Thymus (tissue), 11 donors: Measurements from ENCODE around the gene IL1B. TPM values are rescaled to one million over a fixed set of nuclear protein-coding genes. Genes with fewer than 3 reads are reported as not detected.

Experiments
- DNase-seq, 9 donors: peaks; one replicate each; pipeline ENCODE4 v3.0.0-alpha.2; 2013; ENCODE audit warnings: low spot score in 9 of 9, low read depth in 6 of 9, missing footprints in 1 of 9
- H3K27ac ChIP-seq, 2 donors: one replicate each; pipeline ENCODE4 v1.5.1; 2013; ENCODE audit warnings: control low read depth in 1 of 2, low read depth in 1 of 2, low read length in 1 of 2, mild to moderate bottlenecking in 1 of 2, moderate library complexity in 1 of 2
- H3K27me3 ChIP-seq, 2 donors: one replicate each; pipeline ENCODE4 v1.5.1; 2013; ENCODE audit warnings: low read length in 1 of 2; ENCODE audit not compliant: control insufficient read depth in 2 of 2, insufficient read depth in 1 of 2
- H3K36me3 ChIP-seq, 2 donors: one replicate each; pipeline ENCODE4 v1.5.1; 2013; ENCODE audit warnings: low read length in 1 of 2, mild to moderate bottlenecking in 1 of 2, moderate library complexity in 1 of 2; ENCODE audit not compliant: control insufficient read depth in 2 of 2, insufficient read depth in 2 of 2
- H3K4me1 ChIP-seq, 2 donors: one replicate each; pipeline ENCODE4 v1.5.1; 2013; ENCODE audit warnings: low read length in 2 of 2; ENCODE audit not compliant: control insufficient read depth in 2 of 2, insufficient read depth in 2 of 2
- H3K4me3 ChIP-seq, 2 donors: one replicate each; pipeline ENCODE4 v1.5.1; 2013; ENCODE audit warnings: low read length in 2 of 2, control low read depth in 1 of 2, mild to moderate bottlenecking in 1 of 2
- H3K9me3 ChIP-seq, 2 donors: one replicate each; pipeline ENCODE4 v1.5.1; 2013; ENCODE audit warnings: low read length in 1 of 2, mild to moderate bottlenecking in 1 of 2; ENCODE audit not compliant: control insufficient read depth in 2 of 2, insufficient read depth in 1 of 2
- WGBS: extraction: QIAGEN DNeasy Blood & Tissue Kit; methylation state at CpG from one replicate; pipeline ENCODE4 v1.1.7; 2013; 5-methylcytosine and 5-hydroxymethylcytosine counted together
- polyA plus RNA-seq: library from polyadenylated mRNA; stranded (reverse); fragments of 200-250 nt; gene quantifications from one replicate; pipeline ENCODE4 v1.2.3, GENCODE V29; 2013
- total RNA-seq: library from RNA; stranded (reverse); fragments of 120-200 nt; gene quantifications from one replicate; pipeline ENCODE4 v1.2.4, GENCODE V29; 2013
- donor health status: healthy.

The IL1B gene
- total and polyA plus RNA-seq, 2 donors, result 3.4 to 13.8 TPM

DNA sequence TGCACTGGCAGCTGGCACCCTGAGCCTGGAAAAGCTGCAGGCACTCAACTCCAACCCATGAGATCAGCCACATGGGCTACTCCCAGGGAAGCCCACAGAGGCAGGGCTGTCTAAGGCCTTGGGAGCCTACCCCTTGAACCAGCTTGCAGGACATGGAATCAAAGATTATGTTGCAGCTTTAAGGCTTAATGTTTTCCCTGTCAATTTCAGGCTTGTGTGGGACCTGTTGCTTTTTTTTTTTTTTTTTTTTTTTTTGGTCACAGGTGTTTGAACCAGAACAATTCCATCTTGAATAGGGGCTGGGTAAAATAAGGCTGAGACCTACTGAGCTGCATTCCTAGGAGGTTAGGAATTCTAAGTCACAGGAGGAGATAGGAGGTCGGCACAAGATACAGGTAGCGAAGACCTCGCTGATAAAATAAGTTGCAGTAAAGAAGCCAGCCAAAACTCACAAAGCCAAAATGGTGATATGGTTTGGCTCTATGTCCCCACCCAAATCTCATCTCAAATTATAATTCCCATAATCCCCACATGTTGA is 44.8 kb downstream of the IL1B start:
- DNase-seq, result no peak
- no peak overlapping the region for H3K4me3 ChIP-seq
- no peaks in the 10 kb centered on the region for H3K4me1 ChIP-seq
- no peaks in the 10 kb centered on the region for H3K27me3 ChIP-seq
- no peak overlapping the region for H3K27ac ChIP-seq
- H3K36me3 ChIP-seq, result no peaks in the 10 kb centered on the region
- over 99% methylated on average over 3 of the region's 3 CpGs for WGBS
- H3K9me3 ChIP-seq, result no peaks in the 10 kb centered on the region

DNA sequence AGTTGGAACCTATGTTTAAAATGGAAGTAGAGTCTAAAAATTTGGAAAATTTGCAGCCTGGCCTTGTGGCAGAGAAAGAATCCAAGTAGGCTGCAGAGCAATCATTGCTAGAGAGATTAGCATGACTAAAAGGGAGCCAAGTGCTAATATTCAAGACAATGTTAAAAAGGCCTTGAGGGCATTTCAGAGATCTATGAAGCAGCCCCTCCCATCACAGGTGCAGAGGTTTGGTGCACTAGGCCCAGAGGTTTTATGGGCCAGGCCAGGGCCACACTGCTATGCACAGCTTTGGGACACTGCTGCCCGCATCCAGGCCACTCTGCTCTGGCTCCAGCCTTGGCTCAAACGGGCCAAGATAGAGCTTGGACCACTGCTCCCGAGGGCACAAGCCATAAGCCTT is 45.6 kb downstream of the IL1B start:
- WGBS, result 93% methylated on average over 3 of the region's 3 CpGs
- Histone ChIP-seq H3K27ac (no peak overlapping the region), H3K9me3 (no peaks in the 10 kb centered on the region), H3K27me3 (no peaks in the 10 kb centered on the region), H3K4me1 (no peaks in the 10 kb centered on the region), H3K36me3 (no peaks in the 10 kb centered on the region), H3K4me3 (no peak overlapping the region)
- DNase-seq, result no peak

DNA sequence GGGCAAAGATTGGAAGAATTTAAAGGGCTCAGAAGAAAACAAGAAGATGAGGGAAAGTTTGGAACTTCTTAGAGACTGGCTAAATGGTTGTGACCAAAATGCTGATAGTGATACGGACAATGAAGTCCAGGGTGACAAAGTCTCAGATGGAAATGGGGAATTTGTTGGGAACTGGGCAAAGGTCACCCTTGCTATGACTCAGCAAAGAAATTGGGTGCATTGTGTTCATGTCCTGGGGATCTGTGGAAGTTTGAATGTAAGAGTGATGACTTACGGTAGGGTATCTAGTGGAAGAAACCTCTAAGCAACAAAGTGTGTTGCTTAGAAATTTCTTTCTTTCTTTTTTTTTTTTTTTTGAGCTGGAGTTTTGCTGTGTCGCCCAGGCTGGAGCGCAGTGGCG is 46.3 kb downstream of the IL1B start:
- H3K27ac ChIP-seq, result no peak overlapping the region
- H3K4me1 ChIP-seq, result no peaks in the 10 kb centered on the region
- no peak for DNase-seq
- no peaks in the 10 kb centered on the region for H3K36me3 ChIP-seq
- 98% methylated on average over 5 of the region's 5 CpGs for WGBS
- H3K27me3 ChIP-seq, result no peaks in the 10 kb centered on the region
- no peak overlapping the region for H3K4me3 ChIP-seq
- H3K9me3 ChIP-seq, result no peaks in the 10 kb centered on the region

- WGBS, result 98% methylated on average over 1 of the region's 1 CpG
Observed at GRCh38 chr2:112789186-112789585, 47.4 kb downstream of the IL1B start.

DNA sequence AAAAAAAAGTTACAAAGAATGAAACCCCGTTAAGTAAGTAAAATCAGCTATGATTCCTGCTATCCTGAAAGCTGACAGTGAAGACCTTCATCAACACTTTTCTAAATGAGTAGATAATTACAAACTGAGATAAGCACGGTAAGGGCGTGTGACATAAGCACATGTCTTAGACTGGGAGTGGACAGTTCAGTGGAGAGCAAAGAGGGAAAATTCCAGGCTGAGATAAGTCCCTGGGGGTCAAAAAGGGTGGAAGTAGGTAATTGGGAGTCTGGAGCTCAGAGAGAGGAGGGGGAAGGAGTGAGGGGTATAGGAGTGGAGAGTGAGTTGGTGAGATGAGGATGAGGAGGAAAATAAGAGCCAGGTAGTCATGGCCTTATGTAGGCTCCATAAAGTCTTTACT is 47.9 kb downstream of the IL1B start:
- no peaks in the 10 kb centered on the region for H3K27me3 ChIP-seq
- H3K27ac ChIP-seq, result no peak overlapping the region
- H3K4me3 ChIP-seq, result no peak overlapping the region
- no peak for DNase-seq
- no peaks in the 10 kb centered on the region for H3K4me1 ChIP-seq
- no peaks in the 10 kb centered on the region for H3K9me3 ChIP-seq
- no peaks in the 10 kb centered on the region for H3K36me3 ChIP-seq
- WGBS, result 98% methylated on average over 3 of the region's 3 CpGs

More at GRCh38 chr2:112789186-112789585, 47.4 kb downstream of the IL1B start:
- Histone ChIP-seq H3K9me3 (no peaks in the 10 kb centered on the region), H3K27me3 (no peaks in the 10 kb centered on the region), H3K27ac (no peak overlapping the region), H3K36me3 (no peaks in the 10 kb centered on the region), H3K4me1 (no peaks in the 10 kb centered on the region), H3K4me3 (no peak overlapping the region)
- no peak for DNase-seq

GRCh38 chr2:112787729-112788393 is 48.7 kb downstream of the IL1B start:
- Histone ChIP-seq H3K9me3 (no peaks in the 10 kb centered on the region), H3K4me3 (no peak overlapping the region), H3K27ac (no peak overlapping the region), H3K27me3 (no peaks in the 10 kb centered on the region), H3K36me3 (no peaks in the 10 kb centered on the region), H3K4me1 (no peaks in the 10 kb centered on the region)
- 70% methylated on average over 4 of the region's 4 CpGs for WGBS
- DNase-seq, result no peak

DNA sequence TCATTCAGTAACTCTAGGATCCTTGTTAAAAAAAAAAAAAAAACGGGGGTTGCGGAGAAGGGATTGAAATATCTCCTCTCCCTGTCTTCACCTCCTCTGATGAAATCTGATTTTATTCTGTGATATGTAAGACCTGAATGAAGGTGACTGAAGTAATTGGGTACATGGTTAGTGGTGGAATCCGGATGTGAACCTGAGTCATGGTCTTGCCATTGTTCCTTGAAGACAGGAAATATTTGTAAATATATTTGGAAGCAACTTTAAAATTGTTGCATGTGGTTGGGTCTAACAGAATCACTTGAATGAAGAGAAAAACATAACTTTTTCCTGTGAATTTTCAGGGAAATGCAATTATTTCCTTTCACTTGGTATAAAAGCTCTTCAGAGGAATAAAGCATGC is 49.3 kb downstream of the IL1B start:
- no peaks in the 10 kb centered on the region for H3K9me3 ChIP-seq
- H3K27ac ChIP-seq, result no peak overlapping the region
- 97% methylated on average over 3 of the region's 3 CpGs for WGBS
- H3K4me1 ChIP-seq, result no peaks in the 10 kb centered on the region
- no peak for DNase-seq
- H3K4me3 ChIP-seq, result no peak overlapping the region
- no peaks in the 10 kb centered on the region for H3K27me3 ChIP-seq
- no peaks in the 10 kb centered on the region for H3K36me3 ChIP-seq

- Histone ChIP-seq H3K27ac (no peak within 1 kb of the TSS), H3K4me1 (no peaks in the 10 kb centered on the region), H3K27me3 (no peaks in the 10 kb centered on the region), H3K4me3 (no peak within 1 kb of the TSS), H3K36me3 (no peaks in the 10 kb centered on the region), H3K9me3 (no peaks in the 10 kb centered on the region)
- WGBS, result 68% methylated on average over 13 of the region's 13 CpGs
- peak in 1 of 9 donors; percentile 21 for DNase-seq
Observed at GRCh38 chr2:112784199-112785189, 52.1 kb downstream of the IL1B start, which contains the start of gene IL1A. Gene IL1A, minus strand, starts transcription at chr2:112784493. Its CDS starts 723 bp downstream, at chr2:112783770.

GRCh38 chr2:112783187-112783714 is 53.3 kb downstream of the IL1B start:
- Histone ChIP-seq H3K27ac (no peak overlapping the region), H3K36me3 (no peaks in the 10 kb centered on the region), H3K9me3 (no peaks in the 10 kb centered on the region), H3K27me3 (no peaks in the 10 kb centered on the region), H3K4me1 (no peaks in the 10 kb centered on the region), H3K4me3 (no peak overlapping the region)
- no peak for DNase-seq
- 99% methylated on average over 3 of the region's 3 CpGs for WGBS
